ENCODE measurements around the gene RASAL3. TPM values are rescaled to one million over a fixed set of nuclear protein-coding genes. Genes with fewer than 3 reads are reported as not detected.

Gene RASAL3
- total and polyA plus RNA-seq, 2 of the 4 experiments (the other 2 are of a cell fraction), result 0.07 TPM; not detected in 1

DNA sequence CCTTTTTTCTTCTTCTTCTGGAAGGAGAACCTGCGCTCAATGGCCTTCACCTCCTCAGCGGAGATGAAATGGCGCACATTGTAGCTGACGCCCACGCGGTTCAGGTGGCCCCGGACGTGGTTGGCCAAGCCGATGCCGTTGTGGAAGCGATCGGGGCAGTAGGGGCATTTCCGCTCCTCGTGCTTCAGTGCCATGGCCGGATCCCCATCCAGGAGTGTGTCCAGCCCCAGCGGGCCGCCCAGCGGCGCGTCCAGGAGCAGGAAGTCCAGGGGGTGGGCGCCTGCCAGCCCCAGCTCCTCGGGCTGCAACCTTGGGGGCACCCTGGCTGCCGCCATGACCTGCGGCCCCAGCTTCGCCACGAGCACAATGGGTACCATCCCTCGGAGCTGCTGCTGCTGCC is 25.8 kb downstream of the RASAL3 start:
- no peak overlapping the region for H4K5ac ChIP-seq (ENCODE audit: low read depth, low read length)
- no peak overlapping the region for H2BK15ac ChIP-seq (ENCODE audit: low read depth, low read length)
- DNase-seq (no peak), ATAC-seq (ENCODE audit: low read depth) (no peak)
- in situ Hi-C loops (cut with MboI; ENCODE audit: low sequenced_read_pairs), result loop anchor here (25.0 kb wide), 1 partner anchor 876 kb away; the partner anchor contains the start of gene NDUFB7
- ChIA-PET POLR2A (ENCODE audit: unreplicated experiment) (no interaction called here), CTCF (no interaction called here)
- no peak overlapping the region for H3K18ac ChIP-seq (ENCODE audit: low read depth, low read length)
- H3K27ac ChIP-seq (ENCODE audit: insufficient read depth, low read length), result no peak overlapping the region
- H3K23ac ChIP-seq (ENCODE audit: low read depth, low read length), result no peak overlapping the region
- no peak overlapping the region for H2AK9ac ChIP-seq (replicated peaks; ENCODE audit: low read depth, low read length, poor library complexity)
- no peak overlapping the region for H4K91ac ChIP-seq (ENCODE audit: insufficient read depth, low read depth, low read length)
- TF ChIP-seq, protein P1, sequence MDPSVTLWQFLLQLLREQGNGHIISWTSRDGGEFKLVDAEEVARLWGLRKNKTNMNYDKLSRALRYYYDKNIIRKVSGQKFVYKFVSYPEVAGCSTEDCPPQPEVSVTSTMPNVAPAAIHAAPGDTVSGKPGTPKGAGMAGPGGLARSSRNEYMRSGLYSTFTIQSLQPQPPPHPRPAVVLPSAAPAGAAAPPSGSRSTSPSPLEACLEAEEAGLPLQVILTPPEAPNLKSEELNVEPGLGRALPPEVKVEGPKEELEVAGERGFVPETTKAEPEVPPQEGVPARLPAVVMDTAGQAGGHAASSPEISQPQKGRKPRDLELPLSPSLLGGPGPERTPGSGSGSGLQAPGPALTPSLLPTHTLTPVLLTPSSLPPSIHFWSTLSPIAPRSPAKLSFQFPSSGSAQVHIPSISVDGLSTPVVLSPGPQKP (IDR thresholded peaks at IDR 0.05; ENCODE audit: borderline replicate concordance, low read depth, low read length), result no peak
- no peak for TF ChIP-seq CHD1 (IDR thresholded peaks at IDR 0.05; ENCODE audit: low read depth, low read length)
- TF ChIP-seq POLR2A (IDR thresholded peaks at IDR 0.05; ENCODE audit: low read depth, low read length), result no peak
- TF ChIP-seq FOS (IDR thresholded peaks at IDR 0.05; ENCODE audit: low read depth, low read length), result no peak
- no peak for TF ChIP-seq MAZ (IDR thresholded peaks at IDR 0.05; ENCODE audit: borderline replicate concordance, low read depth, low read length)
- no peak for TF ChIP-seq RFX5 (IDR thresholded peaks at IDR 0.05; ENCODE audit: low read depth, low read length)
- no peak for TF ChIP-seq MXI1 (IDR thresholded peaks at IDR 0.05; ENCODE audit: borderline replicate concordance, low read depth, low read length)
- TF ChIP-seq, protein P2, sequence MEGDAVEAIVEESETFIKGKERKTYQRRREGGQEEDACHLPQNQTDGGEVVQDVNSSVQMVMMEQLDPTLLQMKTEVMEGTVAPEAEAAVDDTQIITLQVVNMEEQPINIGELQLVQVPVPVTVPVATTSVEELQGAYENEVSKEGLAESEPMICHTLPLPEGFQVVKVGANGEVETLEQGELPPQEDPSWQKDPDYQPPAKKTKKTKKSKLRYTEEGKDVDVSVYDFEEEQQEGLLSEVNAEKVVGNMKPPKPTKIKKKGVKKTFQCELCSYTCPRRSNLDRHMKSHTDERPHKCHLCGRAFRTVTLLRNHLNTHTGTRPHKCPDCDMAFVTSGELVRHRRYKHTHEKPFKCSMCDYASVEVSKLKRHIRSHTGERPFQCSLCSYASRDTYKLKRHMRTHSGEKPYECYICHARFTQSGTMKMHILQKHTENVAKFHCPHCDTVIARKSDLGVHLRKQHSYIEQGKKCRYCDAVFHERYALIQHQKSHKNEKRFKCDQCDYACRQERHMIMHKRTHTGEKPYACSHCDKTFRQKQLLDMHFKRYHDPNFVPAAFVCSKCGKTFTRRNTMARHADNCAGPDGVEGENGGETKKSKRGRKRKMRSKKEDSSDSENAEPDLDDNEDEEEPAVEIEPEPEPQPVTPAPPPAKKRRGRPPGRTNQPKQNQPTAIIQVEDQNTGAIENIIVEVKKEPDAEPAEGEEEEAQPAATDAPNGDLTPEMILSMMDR (conservative IDR thresholded peaks at IDR 0.05; ENCODE audit: low read depth, low read length), result no peak
- TF ChIP-seq, protein P3, sequence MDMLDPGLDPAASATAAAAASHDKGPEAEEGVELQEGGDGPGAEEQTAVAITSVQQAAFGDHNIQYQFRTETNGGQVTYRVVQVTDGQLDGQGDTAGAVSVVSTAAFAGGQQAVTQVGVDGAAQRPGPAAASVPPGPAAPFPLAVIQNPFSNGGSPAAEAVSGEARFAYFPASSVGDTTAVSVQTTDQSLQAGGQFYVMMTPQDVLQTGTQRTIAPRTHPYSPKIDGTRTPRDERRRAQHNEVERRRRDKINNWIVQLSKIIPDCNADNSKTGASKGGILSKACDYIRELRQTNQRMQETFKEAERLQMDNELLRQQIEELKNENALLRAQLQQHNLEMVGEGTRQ (IDR thresholded peaks at IDR 0.05; ENCODE audit: low read depth, low read length), result no peak
- TF ChIP-seq RAD21 (IDR thresholded peaks at IDR 0.05; ENCODE audit: low read length), result no peak
- no peak for TF ChIP-seq CEBPB (IDR thresholded peaks at IDR 0.05; ENCODE audit: low read depth, low read length)
- no peak for TF ChIP-seq SMC3 (IDR thresholded peaks at IDR 0.05; ENCODE audit: low read depth, low read length)
- TF ChIP-seq MAFK (IDR thresholded peaks at IDR 0.05; ENCODE audit: low read depth, low read length), result no peak
- no peak for TF ChIP-seq RCOR1 (IDR thresholded peaks at IDR 0.05; ENCODE audit: insufficient replicate concordance, low read length)
- TF ChIP-seq BHLHE40 (IDR thresholded peaks at IDR 0.05; ENCODE audit: low read depth, low read length), result no peak
- TF ChIP-seq NFE2L2 (IDR thresholded peaks at IDR 0.05; ENCODE audit: low read depth, low read length), result no peak
- H3K9me1 ChIP-seq (ENCODE audit: insufficient read depth, low read length), result 0 out of 2 replicates have a peak, but pooled peaks cover 1% of the 10 kb centered on the region
- H3K27me3 ChIP-seq (ENCODE audit: control insufficient read depth, insufficient read depth, low read length), result no peaks in the 10 kb centered on the region
- no peak overlapping the region for H2BK5ac ChIP-seq (ENCODE audit: low read depth, low read length, poor library complexity, severe bottlenecking)
- no peak overlapping the region for H2AFZ ChIP-seq (replicated peaks; ENCODE audit: low read length, poor library complexity)
- no peak overlapping the region for H2BK120ac ChIP-seq (ENCODE audit: low read depth, low read length)
- H2AK5ac ChIP-seq (ENCODE audit: low read depth, low read length), result no peak overlapping the region
- no peaks in the 10 kb centered on the region for H4K20me1 ChIP-seq (ENCODE audit: insufficient read depth, low read length)
- WGBS, 2 experiments (ENCODE audit: extremely low coverage in 2 of 2, insufficient read length in 1 of 2), result no CpG with 5 or more reads among the region's 27 CpGs
- H3K9ac ChIP-seq (ENCODE audit: low read depth, low read length), result no peak overlapping the region
- no peaks in the 10 kb centered on the region; a peak in 1 of 4 replicates for H3K79me1 ChIP-seq (ENCODE audit: low read depth in 1 of 2, low read length in 2 of 2)
- H3K9me3 ChIP-seq (ENCODE audit: control insufficient read depth, insufficient read depth, low read length), result no peaks in the 10 kb centered on the region
- no peaks in the 10 kb centered on the region for H3K36me3 ChIP-seq (ENCODE audit: control insufficient read depth, insufficient read depth, low read length)
- intact Hi-C loops (cut with micrococcal nuclease), result loop anchor here (5.0 kb wide), 1 partner anchor 346 kb away; no protein-coding TSS in a partner anchor
- no peak overlapping the region for H3K4ac ChIP-seq (ENCODE audit: low read depth, low read length)
- no TSS peak for BruUV-seq (replicated peaks)
- H3K4me3 ChIP-seq (ENCODE audit: insufficient read depth, low read depth, low read length), result no peak overlapping the region
- dilution Hi-C loops (cut with HindIII; ENCODE audit: low sequenced_read_pairs, unreplicated experiment), result no loop called here
- H3K4me2 ChIP-seq (ENCODE audit: low read depth, low read length), result no peak overlapping the region
- H3K14ac ChIP-seq (replicated peaks; ENCODE audit: low read depth, low read length), result no peak overlapping the region
- H3K56ac ChIP-seq (ENCODE audit: extremely low read depth, insufficient read depth, low read length), result no peak overlapping the region
- H4K8ac ChIP-seq (ENCODE audit: low read depth in 2 of 2, low read length in 2 of 2), result no peak overlapping the region
- peaks cover 13% of the 10 kb centered on the region for H3K4me1 ChIP-seq (ENCODE audit: control insufficient read depth, insufficient read depth, low read length)
- H2BK20ac ChIP-seq (ENCODE audit: low read depth, low read length), result no peak overlapping the region
